Keratinocyte (primary cell): ENCODE measurements around the gene ARL15. TPM values are rescaled to one million over a fixed set of nuclear protein-coding genes. Genes with fewer than 3 reads are reported as not detected.

Experiments
- DNase-seq: peaks from one replicate; pipeline ENCODE4 v3.0.0-alpha.2; 2011; ENCODE audit warnings: low read depth, missing footprints, low spot score
- FAIRE-seq: peaks from 2 replicates; lab custom pipeline; 2011; peaks lifted over from hg19 to GRCh38; lab: Jason Lieb, UNC
- H2AFZ ChIP-seq: 2 replicates; pipeline ENCODE4 v1.6.0; 2012; ENCODE audit warnings: low read length, control low read depth, inconsistent platforms; ENCODE audit not compliant: control insufficient read depth
- H3K27ac ChIP-seq: 2 replicates; pipeline ENCODE4 v1.5.1; 2011; ENCODE audit warnings: low read length; ENCODE audit not compliant: control insufficient read depth, insufficient read depth
- H3K27me3 ChIP-seq: 3 replicates; pipeline ENCODE4 v1.6.0; 2011; ENCODE audit warnings: low read length; ENCODE audit not compliant: control insufficient read depth, insufficient read depth; ENCODE audit errors: extremely low read depth
- H3K36me3 ChIP-seq, 2 experiments: 2 replicates in 1 of 2; 3 replicates in 1 of 2; pipeline ENCODE4 v1.5.1; 2011; ENCODE audit warnings: low read length in 2 of 2, mild to moderate bottlenecking in 1 of 2; ENCODE audit not compliant: control insufficient read depth in 2 of 2, insufficient read depth in 2 of 2; ENCODE audit errors: extremely low read depth in 1 of 2
- H3K4me1 ChIP-seq: 3 replicates; pipeline ENCODE4 v1.5.1; 2011; ENCODE audit warnings: low read length; ENCODE audit not compliant: control insufficient read depth, insufficient read depth; ENCODE audit errors: extremely low read depth
- H3K4me2 ChIP-seq: 3 replicates; pipeline ENCODE4 v1.6.0; 2011; ENCODE audit warnings: low read depth, low read length; ENCODE audit not compliant: control insufficient read depth, insufficient read depth; ENCODE audit errors: extremely low read depth
- H3K4me3 ChIP-seq, 3 experiments: fragments of 200-600 bp in 1 of 3; sonication (generic) in 1 of 3; 2 replicates in 2 of 3; 3 replicates in 1 of 3; pipeline ENCODE4 v1.5.1; 2011 to 2016; ENCODE audit warnings: low read length in 3 of 3, mild to moderate bottlenecking in 3 of 3, control low read depth in 2 of 3, inconsistent platforms in 1 of 3, low read depth in 1 of 3, mixed read lengths in 1 of 3, mixed run types in 1 of 3, moderate library complexity in 1 of 3; ENCODE audit not compliant: control insufficient read depth in 2 of 3, insufficient read depth in 2 of 3; ENCODE audit errors: extremely low read depth in 1 of 3
- H3K79me2 ChIP-seq: 2 replicates; pipeline ENCODE4 v1.6.0; 2012; ENCODE audit warnings: low read length; ENCODE audit not compliant: control insufficient read depth, insufficient read depth
- H3K9ac ChIP-seq: 3 replicates; pipeline ENCODE4 v1.6.0; 2011; ENCODE audit warnings: low read length; ENCODE audit not compliant: control insufficient read depth, insufficient read depth; ENCODE audit errors: extremely low read depth
- H3K9me1 ChIP-seq: 3 replicates; pipeline ENCODE4 v1.6.0; 2011; ENCODE audit warnings: low read length; ENCODE audit not compliant: control insufficient read depth, insufficient read depth; ENCODE audit errors: extremely low read depth
- H3K9me3 ChIP-seq: 2 replicates; pipeline ENCODE4 v1.5.1; 2012; ENCODE audit warnings: low read depth, low read length; ENCODE audit not compliant: control insufficient read depth
- H4K20me1 ChIP-seq: 3 replicates; pipeline ENCODE4 v1.6.0; 2011; ENCODE audit warnings: low read length; ENCODE audit not compliant: control insufficient read depth, insufficient read depth; ENCODE audit errors: extremely low read depth
- CTCF ChIP-seq, 3 experiments: IDR thresholded peaks in 1 of 3; conservative IDR thresholded peaks in 1 of 3; optimal IDR thresholded peaks in 1 of 3; 2 replicates in 2 of 3; 3 replicates in 1 of 3; pipeline versions ENCODE3 to v1.5.1; 2011; ENCODE audit warnings: low read length in 3 of 3, mild to moderate bottlenecking in 3 of 3, moderate library complexity in 2 of 3, control low read depth in 1 of 3, inconsistent platforms in 1 of 3; ENCODE audit not compliant: insufficient read depth in 2 of 3; ENCODE audit errors: extremely low read depth in 1 of 3
- EZH2 ChIP-seq: IDR thresholded peaks from one replicate; pipeline ENCODE4 v1.6.1; 2012; ENCODE audit warnings: inconsistent platforms, mild to moderate bottlenecking, low read length, moderate library complexity
- dilution Hi-C: fragments of 300-500 bp; cut with MboI; formaldehyde crosslinking; loops from one replicate; pipeline ENCODE4 v1.7.0; 2020; ENCODE audit warnings: low sequenced_read_pairs; ENCODE audit not compliant: extremely low pct_ligation_motif_present
- polyA plus RNA-seq, 5 experiments: library from polyadenylated mRNA; depleted of rRNA in 3 of 5; stranded (reverse) in 3 of 5; stranded (forward) in 1 of 5; unstranded in 1 of 5; fragments of >200 nt; gene quantifications; 1 replicate in 1 of 5; 2 replicates in 3 of 5; 3 replicates in 1 of 5; pipeline versions ENCODE4 v1.2.1 to v1.2.3, GENCODE V29; 2011 to 2012; ENCODE audit warnings: missing spikeins in 2 of 5, low read depth in 1 of 5, low replicate concordance in 1 of 5

The ARL15 gene
- polyA plus RNA-seq, 1 donor (not counting 4 experiments of a cell fraction or from before 2014, with no cell fraction given), result 19.7 TPM

DNA sequence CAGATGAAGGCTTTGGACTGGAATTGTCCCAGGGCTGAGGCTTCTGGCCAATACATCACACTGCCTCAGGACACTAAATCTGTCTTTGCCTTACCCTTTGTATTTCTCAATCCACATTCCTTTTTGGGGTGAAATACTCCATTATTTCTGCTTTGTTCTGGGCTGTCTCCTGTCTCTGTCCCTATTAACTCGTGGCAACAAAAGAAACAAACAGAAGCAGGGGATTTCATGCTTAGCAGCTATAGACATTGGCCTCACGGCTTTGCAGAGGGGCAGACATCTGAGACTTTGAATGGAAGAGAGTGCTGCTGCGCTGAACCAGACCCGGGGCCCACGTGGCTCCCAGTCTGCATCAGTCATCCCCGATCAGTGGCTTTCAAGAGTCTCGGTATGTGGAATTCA lies 129.7 kb downstream of the ARL15 start:
- no peak overlapping the region for H3K4me3 ChIP-seq
- no peaks in the 10 kb centered on the region for H3K36me3 ChIP-seq
- H2AFZ ChIP-seq, result no peak overlapping the region
- H3K9me1 ChIP-seq, result no peaks in the 10 kb centered on the region
- no peak overlapping the region for H3K4me2 ChIP-seq
- DNase-seq, result no peak
- FAIRE-seq, result no peak
- no peak overlapping the region for H3K27ac ChIP-seq
- no peaks in the 10 kb centered on the region for H3K4me1 ChIP-seq
- no peaks in the 10 kb centered on the region for H4K20me1 ChIP-seq
- H3K79me2 ChIP-seq, result no peaks in the 10 kb centered on the region
- H3K9me3 ChIP-seq, result no peaks in the 10 kb centered on the region
- dilution Hi-C loops, result no loop called here
- H3K9ac ChIP-seq, result no peak overlapping the region
- H3K27me3 ChIP-seq, result no peaks in the 10 kb centered on the region
- TF ChIP-seq EZH2 (no peak), CTCF (optimal IDR thresholded peaks at IDR 0.05 in 1 of 3, IDR thresholded peaks at IDR 0.05 in 1 of 3, conservative IDR thresholded peaks at IDR 0.05 in 1 of 3; ENCODE audit: extremely low read depth in 1 of 3, insufficient read depth in 2 of 3, low read length in 3 of 3) (no peak)

- H3K36me3 ChIP-seq, result no peaks in the 10 kb centered on the region
- no peak overlapping the region for H3K27ac ChIP-seq
- H3K4me2 ChIP-seq, result no peak overlapping the region
- no peaks in the 10 kb centered on the region for H4K20me1 ChIP-seq
- no peak for DNase-seq
- no peak overlapping the region for H3K4me3 ChIP-seq
- dilution Hi-C loops, result no loop called here
- no peak overlapping the region for H3K9ac ChIP-seq
- H2AFZ ChIP-seq, result no peak overlapping the region
- no peaks in the 10 kb centered on the region for H3K9me1 ChIP-seq
- H3K9me3 ChIP-seq, result no peaks in the 10 kb centered on the region
- TF ChIP-seq EZH2 (no peak), CTCF (optimal IDR thresholded peaks at IDR 0.05 in 1 of 3, IDR thresholded peaks at IDR 0.05 in 1 of 3, conservative IDR thresholded peaks at IDR 0.05 in 1 of 3; ENCODE audit: extremely low read depth in 1 of 3, insufficient read depth in 2 of 3, low read length in 3 of 3) (no peak)
- no peak for FAIRE-seq
- H3K27me3 ChIP-seq, result no peaks in the 10 kb centered on the region
- H3K4me1 ChIP-seq, result no peaks in the 10 kb centered on the region
- no peaks in the 10 kb centered on the region for H3K79me2 ChIP-seq
Observed at GRCh38 chr5:54178991-54179390, 131.4 kb downstream of the ARL15 start.
